ENCODE measurements around the gene KLK7.

KLK7 gene

DNA sequence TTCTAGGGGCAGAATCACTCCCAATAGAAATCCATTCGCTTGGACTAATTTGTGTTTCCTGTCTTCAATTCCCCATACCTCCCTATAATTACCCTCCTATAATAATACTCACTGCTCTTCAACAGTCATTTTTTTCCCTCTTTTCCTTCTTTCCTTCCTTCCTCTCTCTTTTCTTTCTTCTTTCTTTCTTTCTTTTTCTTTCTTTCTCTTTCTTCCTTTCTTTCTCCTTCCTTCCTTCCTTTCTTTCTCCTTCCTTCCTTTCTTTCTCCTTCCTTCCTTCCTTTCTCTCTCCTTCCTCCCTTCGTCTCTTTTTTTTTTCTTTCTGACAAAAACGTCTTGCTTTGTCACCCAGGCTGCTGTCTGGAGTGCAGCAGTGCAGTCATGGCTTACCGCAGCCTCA lies 38.9 kb downstream of the KLK7 start:
- Histone ChIP-seq H3K27me3 (peaks cover 0 to 1% of the 10 kb centered on the region in 2 donors), H3K36me3 (no peaks in the 10 kb centered on the region), H3K27ac (no peak overlapping the region), H3K9me3 (peaks cover 0 to under 1% (median 0%) of the 10 kb centered on the region in 3 donors), H3K4me3 (no peak overlapping the region), H3K4me1 (no peaks in the 10 kb centered on the region)
- TF ChIP-seq, protein P1, sequence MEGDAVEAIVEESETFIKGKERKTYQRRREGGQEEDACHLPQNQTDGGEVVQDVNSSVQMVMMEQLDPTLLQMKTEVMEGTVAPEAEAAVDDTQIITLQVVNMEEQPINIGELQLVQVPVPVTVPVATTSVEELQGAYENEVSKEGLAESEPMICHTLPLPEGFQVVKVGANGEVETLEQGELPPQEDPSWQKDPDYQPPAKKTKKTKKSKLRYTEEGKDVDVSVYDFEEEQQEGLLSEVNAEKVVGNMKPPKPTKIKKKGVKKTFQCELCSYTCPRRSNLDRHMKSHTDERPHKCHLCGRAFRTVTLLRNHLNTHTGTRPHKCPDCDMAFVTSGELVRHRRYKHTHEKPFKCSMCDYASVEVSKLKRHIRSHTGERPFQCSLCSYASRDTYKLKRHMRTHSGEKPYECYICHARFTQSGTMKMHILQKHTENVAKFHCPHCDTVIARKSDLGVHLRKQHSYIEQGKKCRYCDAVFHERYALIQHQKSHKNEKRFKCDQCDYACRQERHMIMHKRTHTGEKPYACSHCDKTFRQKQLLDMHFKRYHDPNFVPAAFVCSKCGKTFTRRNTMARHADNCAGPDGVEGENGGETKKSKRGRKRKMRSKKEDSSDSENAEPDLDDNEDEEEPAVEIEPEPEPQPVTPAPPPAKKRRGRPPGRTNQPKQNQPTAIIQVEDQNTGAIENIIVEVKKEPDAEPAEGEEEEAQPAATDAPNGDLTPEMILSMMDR (IDR thresholded peaks at IDR 0.05): no peak
- intact Hi-C loops (cut with DNase I; ENCODE audit: low total_unique reads): no loop called here
- no peak for DNase-seq

DNA sequence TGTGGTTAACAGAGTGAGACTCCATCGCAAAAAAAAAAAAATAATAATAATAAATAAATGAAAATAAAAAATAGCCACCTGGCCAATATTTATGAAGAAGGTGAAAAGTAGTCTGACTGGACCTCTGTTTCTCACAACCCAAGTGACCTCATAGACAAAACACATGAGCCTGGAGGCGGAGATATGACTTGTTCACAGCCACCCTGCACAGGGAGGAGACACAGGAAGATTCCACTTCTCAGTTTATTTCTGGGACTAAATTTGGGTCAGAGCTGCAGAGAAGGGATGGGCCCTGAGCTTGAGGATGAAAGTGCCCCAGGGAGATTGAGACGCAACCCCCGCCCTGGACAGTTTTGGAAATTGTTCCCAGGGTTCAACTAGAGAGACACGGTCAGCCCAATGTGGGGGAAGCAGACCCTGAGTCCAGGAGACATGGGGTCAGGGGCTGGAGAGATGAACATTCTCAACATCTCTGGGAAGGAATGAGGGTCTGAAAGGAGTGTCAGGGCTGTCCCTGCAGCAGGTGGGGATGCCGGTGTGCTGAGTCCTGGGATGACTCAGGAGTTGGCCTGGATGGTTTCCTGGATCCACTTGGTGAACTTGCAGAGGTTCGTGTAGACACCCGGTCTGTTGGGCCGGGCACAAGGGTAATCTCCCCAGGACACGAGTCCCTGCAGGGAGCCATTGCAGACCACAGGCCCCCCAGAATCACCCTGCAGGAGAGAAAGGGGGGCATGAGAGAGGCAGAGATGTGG lies 40.5 kb downstream of the KLK7 start:
- intact Hi-C loops (cut with DNase I; ENCODE audit: low total_unique reads): no loop called here
- DNase-seq: no peak
- TF ChIP-seq, protein P1 (IDR thresholded peaks at IDR 0.05): no peak

DNA sequence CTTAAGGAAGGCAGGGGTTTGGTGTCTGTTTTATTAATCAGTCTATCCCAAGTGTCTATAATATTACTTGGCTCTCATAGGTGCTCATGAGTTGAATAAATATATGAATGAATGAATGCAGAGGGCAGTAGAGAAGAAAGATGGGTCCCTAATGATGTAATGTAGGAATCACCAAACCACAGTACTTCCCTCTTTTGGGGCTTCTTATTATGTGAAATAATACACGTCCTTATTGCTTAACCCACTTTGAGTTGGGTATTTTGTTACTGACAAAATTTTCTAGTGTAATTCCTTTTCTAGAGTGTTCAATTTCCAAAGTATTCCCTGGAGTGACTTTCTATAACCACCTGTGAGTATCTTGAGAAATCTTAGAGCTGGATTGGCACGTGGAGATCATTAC lies 44.1 kb downstream of the KLK7 start:
- no peak for DNase-seq
- H3K36me3 ChIP-seq: no peaks in the 10 kb centered on the region
- H3K9me3 ChIP-seq: peaks cover 0 to 8% (median 0%) of the 10 kb centered on the region in 3 donors
- H3K4me1 ChIP-seq: no peaks in the 10 kb centered on the region
- no peak overlapping the region for H3K27ac ChIP-seq
- H3K27me3 ChIP-seq: no peaks in the 10 kb centered on the region
- TF ChIP-seq, protein P1 (IDR thresholded peaks at IDR 0.05): no peak
- intact Hi-C loops (cut with DNase I; ENCODE audit: low total_unique reads): no loop called here
- H3K4me3 ChIP-seq: no peak overlapping the region

More for the DNA sequence above, 40.5 kb downstream of the KLK7 start:
- Histone ChIP-seq H3K27me3 (no peaks in the 10 kb centered on the region), H3K9me3 (peaks cover 0 to 8% (median 0%) of the 10 kb centered on the region in 3 donors), H3K27ac (no peak overlapping the region), H3K4me1 (no peaks in the 10 kb centered on the region), H3K4me3 (no peak overlapping the region), H3K36me3 (no peaks in the 10 kb centered on the region)

DNA sequence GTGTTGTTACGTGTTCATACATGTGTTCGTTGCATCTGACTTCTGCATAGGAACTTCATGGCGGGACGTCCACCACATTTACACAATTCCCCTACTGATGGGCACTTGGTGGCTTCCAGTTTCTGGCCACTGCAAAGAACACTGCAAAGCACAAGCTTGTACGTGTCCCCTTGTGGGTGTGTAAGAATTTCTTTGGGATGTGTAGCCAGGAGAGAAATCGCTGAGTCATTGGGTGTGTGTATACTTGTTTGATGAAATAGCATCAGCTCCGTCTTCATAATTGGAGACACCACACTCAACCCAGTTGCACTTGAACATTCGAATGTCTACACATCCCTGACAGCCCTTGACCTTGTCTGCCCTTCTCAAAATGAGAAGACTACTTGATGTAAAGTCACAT lies 50.1 kb downstream of the KLK7 start:
- Histone ChIP-seq H3K27me3 (peaks cover 0 to 25% of the 10 kb centered on the region in 2 donors), H3K4me3 (no peak overlapping the region), H3K27ac (no peak overlapping the region), H3K4me1 (peaks cover 0 to 6% (median 0%) of the 10 kb centered on the region in 4 donors), H3K9me3 (no peaks in the 10 kb centered on the region), H3K36me3 (no peaks in the 10 kb centered on the region)
- TF ChIP-seq, protein P1 (IDR thresholded peaks at IDR 0.05): no peak
- intact Hi-C loops (cut with DNase I; ENCODE audit: low total_unique reads): no loop called here
- no peak for DNase-seq

DNA sequence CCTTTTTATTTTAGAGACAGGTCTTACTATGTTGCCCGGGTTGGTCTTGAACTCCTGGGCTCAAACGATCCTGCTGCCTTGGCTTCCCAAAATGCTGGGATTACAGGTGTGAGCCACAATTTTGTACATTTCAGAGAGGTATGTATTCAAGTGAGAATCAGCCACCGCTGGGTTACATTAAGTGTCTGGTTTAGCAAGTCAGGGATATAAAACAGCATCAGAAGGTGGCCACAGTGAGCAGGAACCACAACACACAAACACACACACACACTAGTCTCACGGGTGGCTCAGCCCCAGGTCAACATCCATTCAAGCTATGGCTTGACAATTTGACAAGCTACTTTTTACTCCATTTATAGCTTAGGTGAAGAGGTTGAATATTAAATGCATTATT lies 51.0 kb downstream of the KLK7 start:
- TF ChIP-seq, protein P1 (IDR thresholded peaks at IDR 0.05): no peak
- peaks cover 0 to 6% (median 0%) of the 10 kb centered on the region in 4 donors for H3K4me1 ChIP-seq
- intact Hi-C loops (cut with DNase I; ENCODE audit: low total_unique reads): no loop called here
- no peak overlapping the region for H3K27ac ChIP-seq
- H3K9me3 ChIP-seq: no peaks in the 10 kb centered on the region
- peaks cover 0 to 25% of the 10 kb centered on the region in 2 donors for H3K27me3 ChIP-seq
- DNase-seq: no peak
- H3K4me3 ChIP-seq: no peak overlapping the region
- H3K36me3 ChIP-seq: no peaks in the 10 kb centered on the region
